ENCODE data around the gene DGKG. TPM values are rescaled to one million over a fixed set of nuclear protein-coding genes. Genes with fewer than 3 reads are reported as not detected.

The DGKG gene
- polyA plus RNA-seq, 3 donors: 0.26 to 0.93 (median 0.70) TPM

GRCh38 chr3:186167646-186168395 is 194.2 kb downstream of the DGKG start:
- no peak for DNase-seq (ENCODE audit: extremely low read depth in 1 of 11, low read depth in 9 of 11, low spot score in 4 of 11)

- DNase-seq (ENCODE audit: extremely low read depth in 1 of 11, low read depth in 9 of 11, low spot score in 4 of 11): no peak
These were observed 195.3 kb downstream of the DGKG start for GRCh38 chr3:186166491-186167288.

- DNase-seq (ENCODE audit: extremely low read depth in 1 of 11, low read depth in 9 of 11, low spot score in 4 of 11): no peak
These were observed 196.0 kb downstream of the DGKG start for GRCh38 chr3:186166036-186166435.

- DNase-seq (ENCODE audit: extremely low read depth in 1 of 11, low read depth in 9 of 11, low spot score in 4 of 11): no peak
These were observed 196.7 kb downstream of the DGKG start for GRCh38 chr3:186165331-186165730.

- DNase-seq (ENCODE audit: extremely low read depth in 1 of 11, low read depth in 9 of 11, low spot score in 4 of 11): no peak
These were observed 197.3 kb downstream of the DGKG start for GRCh38 chr3:186164696-186165095.

GRCh38 chr3:186162221-186162620 is 199.8 kb downstream of the DGKG start:
- no peak for DNase-seq (ENCODE audit: extremely low read depth in 1 of 11, low read depth in 9 of 11, low spot score in 4 of 11)

- no peak for DNase-seq (ENCODE audit: extremely low read depth in 1 of 11, low read depth in 9 of 11, low spot score in 4 of 11)
These were observed 201.3 kb downstream of the DGKG start for GRCh38 chr3:186160691-186161243.

- DNase-seq (ENCODE audit: extremely low read depth in 1 of 11, low read depth in 9 of 11, low spot score in 4 of 11): no peak
These were observed 207.4 kb downstream of the DGKG start for GRCh38 chr3:186154641-186155040.

GRCh38 chr3:186152889-186153292 is 209.1 kb downstream of the DGKG start:
- DNase-seq (ENCODE audit: extremely low read depth in 1 of 11, low read depth in 9 of 11, low spot score in 4 of 11): no peak

GRCh38 chr3:186152361-186152798 is 209.7 kb downstream of the DGKG start:
- no peak for DNase-seq (ENCODE audit: extremely low read depth in 1 of 11, low read depth in 9 of 11, low spot score in 4 of 11)

GRCh38 chr3:186151077-186151971 is 210.7 kb downstream of the DGKG start:
- DNase-seq (ENCODE audit: extremely low read depth in 1 of 11, low read depth in 9 of 11, low spot score in 4 of 11): no peak

- no peak for DNase-seq (ENCODE audit: extremely low read depth in 1 of 11, low read depth in 9 of 11, low spot score in 4 of 11)
These were observed 211.8 kb downstream of the DGKG start for GRCh38 chr3:186150041-186150830.

- no peak for DNase-seq (ENCODE audit: extremely low read depth in 1 of 11, low read depth in 9 of 11, low spot score in 4 of 11)
These were observed 212.6 kb downstream of the DGKG start for GRCh38 chr3:186149319-186149960.

GRCh38 chr3:186144257-186144656 is 217.8 kb downstream of the DGKG start:
- no peak for DNase-seq (ENCODE audit: extremely low read depth in 1 of 11, low read depth in 9 of 11, low spot score in 4 of 11)

- DNase-seq (ENCODE audit: extremely low read depth in 1 of 11, low read depth in 9 of 11, low spot score in 4 of 11): no peak
These were observed 218.8 kb downstream of the DGKG start for GRCh38 chr3:186143250-186143649.

GRCh38 chr3:186142393-186142932 is 219.6 kb downstream of the DGKG start:
- no peak for DNase-seq (ENCODE audit: extremely low read depth in 1 of 11, low read depth in 9 of 11, low spot score in 4 of 11)

GRCh38 chr3:186141790-186142189 is 220.2 kb downstream of the DGKG start:
- DNase-seq (ENCODE audit: extremely low read depth in 1 of 11, low read depth in 9 of 11, low spot score in 4 of 11): peak in 3 of 11 donors; percentile 23 to 57 (median 44)

Data from renal cortex interstitium (tissue), 11 donors.